ENCODE results near the gene MEA1. TPM values are rescaled to one million over a fixed set of nuclear protein-coding genes. Genes with fewer than 3 reads are reported as not detected.

MEA1 gene
- total and polyA plus RNA-seq, 4 donors: 10.7 to 50.3 (median 30.6) TPM

DNA sequence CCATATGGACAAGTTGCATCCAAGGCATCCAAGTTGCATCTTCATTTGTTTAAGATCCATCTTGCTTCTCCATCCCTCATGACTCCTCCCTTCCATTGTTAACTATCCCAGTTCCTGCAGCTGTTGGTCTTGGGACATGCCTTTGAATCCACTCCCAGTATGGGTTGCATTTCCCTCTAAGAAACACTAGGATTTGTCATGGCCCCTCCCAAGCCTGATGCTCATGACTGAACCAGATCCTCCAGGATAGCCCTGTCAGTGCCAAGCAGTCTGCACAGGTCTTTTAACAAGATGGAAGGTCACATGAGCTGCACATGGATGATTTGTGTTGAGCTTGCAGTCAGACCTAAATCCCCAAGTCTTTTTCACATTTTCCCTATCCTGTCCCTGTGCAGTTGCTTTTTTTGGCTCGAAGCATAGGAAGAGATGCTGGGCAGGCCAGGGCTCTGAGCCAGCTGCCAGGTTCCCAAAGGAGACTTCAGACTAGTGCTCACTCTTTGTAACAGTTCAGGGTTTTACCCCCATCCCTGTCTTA is 25.2 kb downstream of the MEA1 start:
- Histone ChIP-seq H3K36me3 (ENCODE audit: control insufficient read depth in 4 of 4, insufficient read depth in 3 of 4, low read depth in 1 of 4, low read length in 3 of 4) (peaks cover 3 to 14% (median 10%) of the 10 kb centered on the region in 4 donors), H3K9ac (ENCODE audit: low read depth in 1 of 2, low read length in 2 of 2) (no peak overlapping the region), H3K27me3 (ENCODE audit: control insufficient read depth in 4 of 4, insufficient read depth in 4 of 4, low read length in 3 of 4) (no peaks in the 10 kb centered on the region), H3K4me3 (ENCODE audit: low read depth in 1 of 3, low read length in 3 of 3) (no peak overlapping the region), H3K27ac (ENCODE audit: low read depth in 1 of 2, low read length in 2 of 2) (no peak overlapping the region), H3K9me3 (ENCODE audit: control insufficient read depth in 4 of 4, low read length in 3 of 4) (no peaks in the 10 kb centered on the region), H3K4me1 (ENCODE audit: control insufficient read depth in 4 of 4, insufficient read depth in 4 of 4, low read length in 3 of 4) (peaks cover 2 to 17% (median 16%) of the 10 kb centered on the region in 4 donors)
- 79% methylated on average over 1 of the region's 1 CpG for whole genome bisulfite sequencing
- TF ChIP-seq, protein P1, sequence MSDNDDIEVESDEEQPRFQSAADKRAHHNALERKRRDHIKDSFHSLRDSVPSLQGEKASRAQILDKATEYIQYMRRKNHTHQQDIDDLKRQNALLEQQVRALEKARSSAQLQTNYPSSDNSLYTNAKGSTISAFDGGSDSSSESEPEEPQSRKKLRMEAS (IDR thresholded peaks at IDR 0.05): no peak
- TF ChIP-seq, protein P2, sequence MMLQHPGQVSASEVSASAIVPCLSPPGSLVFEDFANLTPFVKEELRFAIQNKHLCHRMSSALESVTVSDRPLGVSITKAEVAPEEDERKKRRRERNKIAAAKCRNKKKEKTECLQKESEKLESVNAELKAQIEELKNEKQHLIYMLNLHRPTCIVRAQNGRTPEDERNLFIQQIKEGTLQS (IDR thresholded peaks at IDR 0.05): no peak
- no peak for TF ChIP-seq SP1 (IDR thresholded peaks at IDR 0.05)
- TF ChIP-seq FOXA2 (IDR thresholded peaks at IDR 0.05): no peak
- TF ChIP-seq RXRA (IDR thresholded peaks at IDR 0.05): no peak
- no peak for TF ChIP-seq YY1 (IDR thresholded peaks at IDR 0.05)
- TF ChIP-seq GABPA (IDR thresholded peaks at IDR 0.05 in 1 of 2, conservative IDR thresholded peaks at IDR 0.05 in 1 of 2): no peak
- no peak for DNase-seq (ENCODE audit: low spot score)

DNA sequence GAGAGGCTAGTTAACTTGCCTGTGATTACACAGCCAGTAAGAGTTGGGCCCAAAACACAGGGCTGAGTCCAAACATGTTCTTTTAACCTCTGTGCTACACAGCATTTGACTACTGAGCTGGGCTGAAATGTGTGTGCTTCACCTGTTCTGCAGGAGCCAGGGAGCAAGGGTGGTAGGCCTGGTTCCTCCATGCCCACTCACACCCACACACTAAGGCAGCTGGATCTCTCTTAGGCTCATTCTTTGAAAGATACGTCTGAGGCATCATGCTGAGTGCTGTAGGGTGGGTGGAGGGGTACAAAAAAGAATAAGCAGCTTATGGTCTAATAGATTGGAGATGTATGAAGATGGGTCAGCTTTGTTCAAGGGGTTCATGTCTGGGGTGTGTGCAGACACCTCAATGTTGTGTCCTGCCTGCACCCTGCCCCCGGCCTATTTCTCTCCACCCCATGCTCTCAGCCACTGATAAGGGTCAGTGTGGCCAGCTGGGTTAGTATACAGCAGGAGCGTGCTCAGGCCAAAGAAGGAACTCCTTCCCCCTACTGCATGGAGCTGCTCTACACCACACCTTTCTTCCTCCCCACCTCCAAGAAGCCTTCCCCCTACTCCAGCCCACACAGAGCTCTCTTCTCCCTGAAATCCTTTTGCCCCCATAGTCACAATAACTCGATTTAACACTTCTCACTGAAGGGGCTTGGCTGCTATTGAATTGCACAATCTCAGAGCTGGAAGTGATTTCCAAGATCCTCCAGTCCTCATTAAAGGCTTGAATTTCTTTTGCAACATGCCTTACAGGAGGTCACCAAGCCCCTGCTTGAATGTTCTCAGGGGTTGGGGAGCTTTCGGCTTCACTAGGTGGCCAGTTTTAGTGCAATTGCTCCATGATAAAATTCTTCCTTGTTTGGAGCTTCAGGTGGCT is 26.0 kb downstream of the MEA1 start:
- Histone ChIP-seq H3K4me3 (ENCODE audit: low read depth in 1 of 3, low read length in 3 of 3) (no peak overlapping the region), H3K36me3 (ENCODE audit: control insufficient read depth in 4 of 4, insufficient read depth in 3 of 4, low read depth in 1 of 4, low read length in 3 of 4) (peaks cover 2 to 14% (median 10%) of the 10 kb centered on the region in 4 donors), H3K27ac (ENCODE audit: low read depth in 1 of 2, low read length in 2 of 2) (no peak overlapping the region), H3K4me1 (ENCODE audit: control insufficient read depth in 4 of 4, insufficient read depth in 4 of 4, low read length in 3 of 4) (peaks cover 2 to 18% (median 16%) of the 10 kb centered on the region in 4 donors), H3K27me3 (ENCODE audit: control insufficient read depth in 4 of 4, insufficient read depth in 4 of 4, low read length in 3 of 4) (no peaks in the 10 kb centered on the region), H3K9ac (ENCODE audit: low read depth in 1 of 2, low read length in 2 of 2) (no peak overlapping the region), H3K9me3 (ENCODE audit: control insufficient read depth in 4 of 4, low read length in 3 of 4) (no peaks in the 10 kb centered on the region)
- WGBS: 86% methylated on average over 5 of the region's 5 CpGs
- TF ChIP-seq NR2F2 (IDR thresholded peaks at IDR 0.05) (no peak), RXRA (IDR thresholded peaks at IDR 0.05) (no peak), GABPA (IDR thresholded peaks at IDR 0.05 in 1 of 2, conservative IDR thresholded peaks at IDR 0.05 in 1 of 2) (no peak), RAD21 (IDR thresholded peaks at IDR 0.05) (no peak), SP1 (IDR thresholded peaks at IDR 0.05) (no peak), HNF4A (conservative IDR thresholded peaks at IDR 0.05) (no peak), FOXA1 (IDR thresholded peaks at IDR 0.05) (no peak), HNF4G (IDR thresholded peaks at IDR 0.05) (no peak), YY1 (IDR thresholded peaks at IDR 0.05) (no peak)
- TF ChIP-seq, protein P2 (IDR thresholded peaks at IDR 0.05): no peak
- TF ChIP-seq, protein P3, sequence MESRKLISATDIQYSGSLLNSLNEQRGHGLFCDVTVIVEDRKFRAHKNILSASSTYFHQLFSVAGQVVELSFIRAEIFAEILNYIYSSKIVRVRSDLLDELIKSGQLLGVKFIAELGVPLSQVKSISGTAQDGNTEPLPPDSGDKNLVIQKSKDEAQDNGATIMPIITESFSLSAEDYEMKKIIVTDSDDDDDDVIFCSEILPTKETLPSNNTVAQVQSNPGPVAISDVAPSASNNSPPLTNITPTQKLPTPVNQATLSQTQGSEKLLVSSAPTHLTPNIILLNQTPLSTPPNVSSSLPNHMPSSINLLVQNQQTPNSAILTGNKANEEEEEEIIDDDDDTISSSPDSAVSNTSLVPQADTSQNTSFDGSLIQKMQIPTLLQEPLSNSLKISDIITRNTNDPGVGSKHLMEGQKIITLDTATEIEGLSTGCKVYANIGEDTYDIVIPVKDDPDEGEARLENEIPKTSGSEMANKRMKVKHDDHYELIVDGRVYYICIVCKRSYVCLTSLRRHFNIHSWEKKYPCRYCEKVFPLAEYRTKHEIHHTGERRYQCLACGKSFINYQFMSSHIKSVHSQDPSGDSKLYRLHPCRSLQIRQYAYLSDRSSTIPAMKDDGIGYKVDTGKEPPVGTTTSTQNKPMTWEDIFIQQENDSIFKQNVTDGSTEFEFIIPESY (IDR thresholded peaks at IDR 0.05): no peak
- TF ChIP-seq, protein P1 (IDR thresholded peaks at IDR 0.05): no peak
- no peak for DNase-seq (ENCODE audit: low spot score)
